HEK293T (cell line): ENCODE measurements around the gene SCN2B.

Experiments used
- CTCF ChIA-PET: fragments of 350-600 bp; formaldehyde crosslinking; extraction: SDS; loops from one replicate; lab custom pipeline; 2021; ENCODE audit warnings: antibody characterized with exemption, inconsistent platforms; lab: Yijun Ruan, JAX
- POLR2A ChIA-PET: fragments of 350-600 bp; formaldehyde crosslinking; extraction: SDS; loops from one replicate; lab custom pipeline; 2020; ENCODE audit warnings: antibody characterized with exemption, inconsistent platforms; lab: Yijun Ruan, JAX
- DNase-seq: peaks from one replicate; pipeline ENCODE4 v3.0.0; 2012; ENCODE audit warnings: mixed read lengths; ENCODE audit errors: extremely low spot score
- ARNT ChIP-seq: fragments of 450-650 bp; IDR thresholded peaks from 2 replicates; pipeline ENCODE4 v1.6.1; 2017; ENCODE audit warnings: mild to moderate bottlenecking
- BHLHE40 ChIP-seq: fragments of 450-650 bp; IDR thresholded peaks from 2 replicates; pipeline ENCODE4 v1.6.1; 2016; ENCODE audit warnings: mild to moderate bottlenecking, moderate library complexity, borderline replicate concordance
- CTBP1 ChIP-seq: fragments of 450-650 bp; IDR thresholded peaks from 2 replicates; pipeline ENCODE4 v1.6.1; 2016; ENCODE audit warnings: borderline replicate concordance
- ELF4 ChIP-seq: fragments of 450-650 bp; IDR thresholded peaks from 2 replicates; pipeline ENCODE4 v1.6.1; 2017; ENCODE audit warnings: antibody characterized with exemption
- FOXA1 ChIP-seq: fragments of 450-650 bp; IDR thresholded peaks from 2 replicates; pipeline ENCODE4 v1.6.1; 2016; ENCODE audit warnings: mild to moderate bottlenecking
- FOXK2 ChIP-seq: fragments of 450-650 bp; IDR thresholded peaks from 2 replicates; pipeline ENCODE4 v1.6.1; 2016; ENCODE audit warnings: mild to moderate bottlenecking
- FOXM1 ChIP-seq: fragments of 450-650 bp; IDR thresholded peaks from 2 replicates; pipeline ENCODE4 v1.6.1; 2017; ENCODE audit warnings: mild to moderate bottlenecking, borderline replicate concordance
- HDGF ChIP-seq: fragments of 450-650 bp; IDR thresholded peaks from 2 replicates; pipeline ENCODE4 v1.6.1; 2017; ENCODE audit warnings: antibody characterized with exemption, borderline replicate concordance
- L3MBTL2 ChIP-seq: fragments of 450-650 bp; conservative IDR thresholded peaks from 2 replicates; pipeline ENCODE4 v1.6.1; 2016; ENCODE audit warnings: mild to moderate bottlenecking
- LEF1 ChIP-seq: fragments of 450-650 bp; IDR thresholded peaks from 2 replicates; pipeline ENCODE4 v1.6.1; 2017; ENCODE audit warnings: mild to moderate bottlenecking, borderline replicate concordance
- NFRKB ChIP-seq: fragments of 450-650 bp; IDR thresholded peaks from 2 replicates; pipeline ENCODE4 v1.6.1; 2016; ENCODE audit warnings: mild to moderate bottlenecking, moderate library complexity
- PKNOX1 ChIP-seq: fragments of 450-650 bp; IDR thresholded peaks from 2 replicates; pipeline ENCODE4 v1.6.1; 2016
- SUZ12 ChIP-seq: fragments of 450-650 bp; IDR thresholded peaks from 2 replicates; pipeline ENCODE4 v1.6.1; 2016; ENCODE audit warnings: mild to moderate bottlenecking
- TARDBP ChIP-seq: fragments of 450-650 bp; IDR thresholded peaks from 2 replicates; pipeline ENCODE4 v1.6.1; 2016
- ZNF384 ChIP-seq: fragments of 450-650 bp; IDR thresholded peaks from 2 replicates; pipeline ENCODE4 v1.6.1; 2016

SCN2B gene

GRCh38 chr11:118214210-118214914 is 37.9 kb upstream of the SCN2B start:
- no peak for TF ChIP-seq PKNOX1
- ChIA-PET POLR2A (interaction anchor here (1.5 kb wide), 1 partner anchor 145 kb away, joined by 3 read pairs; the partner anchor contains the start of gene UBE4A), CTCF (no interaction called here)
- DNase-seq, result no peak

GRCh38 chr11:118213781-118214180 is 37.3 kb upstream of the SCN2B start:
- CTCF ChIA-PET, result interaction anchor here (0.6 kb wide), 1 partner anchor 178 kb away, joined by 7 read pairs; no protein-coding TSS in a partner anchor
- DNase-seq, result no peak
- no peak for TF ChIP-seq BHLHE40
- POLR2A ChIA-PET, result interaction anchor here (1.5 kb wide), 1 partner anchor 146 kb away, joined by 3 read pairs; the partner anchor contains the start of gene UBE4A

- no peak for DNase-seq
- POLR2A ChIA-PET, result interaction anchor here (1.5 kb wide), 1 partner anchor 146 kb away, joined by 3 read pairs; the partner anchor contains the start of gene UBE4A
- CTCF ChIA-PET, result interaction anchor here (0.6 kb wide), 1 partner anchor 179 kb away, joined by 7 read pairs; no protein-coding TSS in a partner anchor
- TF ChIP-seq FOXA1, result no peak
- no peak for TF ChIP-seq HDGF
- TF ChIP-seq LEF1, result no peak
- TF ChIP-seq FOXM1, result no peak
- TF ChIP-seq PKNOX1, result no peak
- TF ChIP-seq L3MBTL2, result no peak
- TF ChIP-seq BHLHE40, result no peak
Measured at GRCh38 chr11:118213201-118213600, 36.8 kb upstream of the SCN2B start.

- no peak for DNase-seq
- TF ChIP-seq ELF4, result no peak
- CTCF ChIA-PET, result no interaction called here
- POLR2A ChIA-PET, result no interaction called here
Measured at GRCh38 chr11:118212781-118213191, 36.3 kb upstream of the SCN2B start.

GRCh38 chr11:118212131-118212725 is 35.8 kb upstream of the SCN2B start:
- POLR2A ChIA-PET, result no interaction called here
- CTCF ChIA-PET, result interaction anchor here (0.8 to 1.6 kb wide), 3 partner anchors 10 to 14 kb away, joined by 3 to 7 read pairs (median 3); no protein-coding TSS in a partner anchor
- DNase-seq, result no peak
- no peak for TF ChIP-seq ELF4
- no peak for TF ChIP-seq PKNOX1
- TF ChIP-seq ZNF384, result no peak
- no peak for TF ChIP-seq L3MBTL2
- TF ChIP-seq LEF1, result no peak
- no peak for TF ChIP-seq BHLHE40
- no peak for TF ChIP-seq FOXK2
- no peak for TF ChIP-seq HDGF
- no peak for TF ChIP-seq FOXA1
- TF ChIP-seq CTBP1, result no peak

GRCh38 chr11:118211006-118211405 is 34.6 kb upstream of the SCN2B start:
- no peak for DNase-seq
- ChIA-PET CTCF (interaction anchor here (1.6 kb wide), 2 partner anchors 9 to 13 kb away, joined by 3 to 7 read pairs; no protein-coding TSS in a partner anchor), POLR2A (no interaction called here)
- no peak for TF ChIP-seq TARDBP
- TF ChIP-seq ZNF384, result no peak
- no peak for TF ChIP-seq CTBP1
- TF ChIP-seq LEF1, result no peak
- no peak for TF ChIP-seq NFRKB
- no peak for TF ChIP-seq HDGF
- no peak for TF ChIP-seq FOXA1
- no peak for TF ChIP-seq SUZ12
- no peak for TF ChIP-seq L3MBTL2
- TF ChIP-seq PKNOX1, result no peak
- TF ChIP-seq BHLHE40, result no peak
- TF ChIP-seq ARNT, result no peak
- no peak for TF ChIP-seq ELF4
